Motor neuron (in vitro differentiated cells): ENCODE measurements around the gene ALS2CL. TPM values are rescaled to one million over a fixed set of nuclear protein-coding genes. Genes with fewer than 3 reads are reported as not detected.

Source experiments
- ATAC-seq, 8 experiments: fragments of 200-7000 bp; cut with Tn5 transposase; replicated peaks in 6 of 8; 2 replicates each; pipeline ENCODE4 v1.8.0; 2021; ENCODE audit warnings: mild to moderate bottlenecking in 8 of 8, moderate library complexity in 8 of 8
- H3K27ac ChIP-seq, 2 donors: fragments of 250-450 bp; sonication (Bioruptor Pico); 2 replicates each; pipeline ENCODE4 v1.9.0; 2021; ENCODE audit warnings: antibody characterized with exemption in 2 of 2, mild to moderate bottlenecking in 2 of 2, moderate library complexity in 1 of 2
- H3K4me1 ChIP-seq, 2 donors: fragments of 250-450 bp; sonication (Bioruptor Pico); replicated peaks in 1 of 2; 2 replicates each; pipeline ENCODE4 v1.6.1; 2021; ENCODE audit warnings: antibody characterized with exemption in 2 of 2, mild to moderate bottlenecking in 2 of 2, moderate library complexity in 1 of 2
- H3K4me3 ChIP-seq, 5 donors: fragments of 250-450 bp; sonication (Bioruptor Pico); 2 replicates each; pipeline ENCODE4 v1.9.0; 2021; ENCODE audit warnings: antibody characterized with exemption in 5 of 5, mild to moderate bottlenecking in 5 of 5, moderate library complexity in 4 of 5
- WGBS, 10 experiments: fragments of 450-650 bp; shearing (Covaris generic); methylation state at CpG; one replicate each; pipeline ENCODE4 v1.0.0; 2022; 5-methylcytosine and 5-hydroxymethylcytosine counted together
- in situ Hi-C, 9 experiments: fragments of 400-800 bp; cut with MboI; loops; one replicate each; pipeline ENCODE4 v1.15.0; 2021; ENCODE audit warnings: low sequenced_read_pairs in 9 of 9, low pct_unique_long_range_greater_than_20kb in 2 of 9; ENCODE audit not compliant: unreplicated experiment in 9 of 9
- total RNA-seq, 8 experiments: library from RNA; unstranded; fragments of 300-600 nt; gene quantifications; 2 replicates each; pipeline versions ENCODE4 v1.2.3 to v1.2.4, GENCODE V29; 2022

ALS2CL gene
- total RNA-seq, 8 experiments from 2014 or later, result 0.49 to 3.3 (median 1.5) TPM

DNA sequence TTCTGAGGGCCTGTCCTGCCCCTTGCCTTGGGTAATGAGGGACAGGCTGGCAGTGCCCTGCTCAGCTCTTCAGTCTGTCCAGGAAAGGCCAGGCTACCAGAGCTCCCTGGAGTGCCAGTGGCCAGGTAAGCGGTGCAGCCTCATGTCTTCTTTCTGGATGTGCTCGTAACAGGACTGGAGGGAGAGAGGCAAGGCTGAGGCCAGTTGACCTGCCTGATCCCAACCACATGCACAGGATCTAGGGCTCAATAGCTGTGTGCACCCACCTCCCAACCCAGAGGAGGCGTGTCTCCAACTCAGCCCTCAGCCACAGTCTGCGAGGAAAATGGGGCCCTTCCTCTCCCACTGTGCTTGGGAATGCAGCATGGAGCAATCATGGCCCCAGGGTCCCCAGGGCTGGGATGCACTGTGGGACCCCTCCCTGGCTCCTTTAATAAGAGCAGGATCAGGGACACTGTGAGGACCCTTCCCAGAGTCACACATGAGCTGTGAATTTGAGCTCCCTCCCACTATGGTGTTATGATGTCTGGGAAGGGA is 22.5 kb downstream of the ALS2CL start:
- H3K27ac ChIP-seq, result no peak overlapping the region
- in situ Hi-C loops, result no loop called here
- H3K4me1 ChIP-seq, result peaks cover 0 to 9% of the 10 kb centered on the region in 2 donors
- H3K4me3 ChIP-seq, result no peak overlapping the region
- WGBS, 10 experiments, result 60 to 100% (median 92%) methylated on average over 1 to 2 of the region's 4 CpGs; no CpG with 5 or more reads in 5 of the 10 experiments
- peak in 1 of 8 experiments; percentile 16 for ATAC-seq

DNA sequence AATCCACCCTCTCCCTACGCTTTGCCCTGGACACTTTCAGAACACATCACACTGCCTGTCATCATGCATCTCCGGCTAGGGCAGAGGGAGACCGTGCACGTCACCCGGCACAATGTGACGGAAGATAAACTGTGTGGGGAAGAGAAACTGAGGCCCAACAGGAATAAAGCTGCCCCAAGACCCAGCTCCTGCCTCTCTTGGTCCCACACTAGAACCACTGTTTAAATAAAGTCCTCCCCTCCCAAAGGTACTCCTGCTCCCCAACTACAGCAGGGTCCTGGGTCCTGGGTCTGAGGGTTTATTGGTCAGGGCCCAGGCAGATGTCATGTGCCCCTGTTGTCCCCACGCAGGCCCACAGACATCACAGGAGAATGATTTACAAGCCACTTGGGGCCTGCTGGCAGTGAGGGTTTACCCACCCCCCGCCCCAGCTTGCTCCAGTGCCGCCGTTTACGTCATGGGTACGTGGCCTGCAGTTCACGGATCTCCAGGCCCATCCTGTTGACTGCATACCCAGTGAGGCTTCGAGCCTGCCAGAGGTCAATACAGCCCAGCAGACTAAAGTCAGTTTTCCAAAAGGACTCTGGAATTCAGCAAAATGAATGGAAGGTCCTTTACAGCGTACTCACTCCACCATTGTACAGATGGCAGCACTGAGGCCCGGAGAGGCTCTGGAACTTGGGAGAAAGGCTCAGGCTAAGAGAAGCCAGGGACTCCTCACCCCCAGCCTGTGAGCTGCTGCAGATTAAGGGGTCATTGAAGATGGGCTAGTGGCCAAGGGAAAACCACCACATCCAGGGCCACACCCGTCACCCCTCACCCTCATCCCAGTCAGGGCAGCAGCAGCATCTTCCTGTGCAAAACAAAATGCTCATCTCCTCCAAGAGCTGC is 23.2 kb downstream of the ALS2CL start:
- ATAC-seq, result no peak
- H3K4me3 ChIP-seq, result no peak overlapping the region
- H3K27ac ChIP-seq, result no peak overlapping the region
- WGBS, 10 experiments, result 0 to 100% (median 64%) methylated on average over 1 to 4 of the region's 17 CpGs; no CpG with 5 or more reads in 5 of the 10 experiments
- H3K4me1 ChIP-seq, result peaks cover 0 to 6% of the 10 kb centered on the region in 2 donors
- in situ Hi-C loops, result no loop called here

DNA sequence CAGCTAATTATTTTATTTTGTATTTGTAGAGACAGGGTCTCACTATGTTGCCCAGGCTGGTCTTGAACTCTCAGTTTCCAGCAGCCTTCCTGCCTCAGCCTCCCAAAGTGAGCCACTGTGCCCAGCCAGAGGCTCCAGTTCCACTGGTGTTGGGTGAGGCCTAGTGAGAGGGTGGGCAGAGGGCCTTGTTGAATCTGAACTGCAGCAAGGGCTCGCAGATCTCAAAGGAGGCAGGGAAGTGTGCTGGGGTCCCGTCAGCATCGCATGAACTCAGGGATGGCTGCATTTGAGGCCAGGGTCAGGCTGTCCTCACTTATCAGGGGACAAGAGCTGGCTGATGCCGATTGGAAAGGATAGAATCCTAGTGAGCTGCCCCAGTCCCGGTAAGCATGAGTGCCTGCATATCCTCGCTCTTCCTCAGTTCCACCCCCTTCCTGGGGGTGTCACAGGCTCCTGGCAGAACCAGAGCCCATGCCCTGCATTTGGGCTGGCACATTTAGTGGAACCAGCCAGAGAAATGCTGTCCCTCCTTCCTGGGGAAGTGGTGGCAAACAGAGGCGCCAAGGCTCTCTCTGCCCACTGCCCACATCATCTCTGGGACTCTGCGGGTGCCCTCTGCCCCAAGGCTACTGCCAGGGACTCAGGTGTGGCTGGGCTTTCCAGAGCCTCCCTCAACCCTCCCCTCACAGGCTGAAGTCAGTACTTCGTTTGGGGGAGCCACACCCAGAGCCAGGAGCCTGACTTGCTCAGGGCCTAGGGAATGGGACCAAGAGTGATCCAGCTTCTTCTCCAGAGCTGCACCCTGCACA is 24.1 kb downstream of the ALS2CL start:
- Histone ChIP-seq H3K4me1 (peaks cover 3 to 8% of the 10 kb centered on the region in 2 donors), H3K27ac (no peak overlapping the region), H3K4me3 (no peak overlapping the region)
- WGBS, 10 experiments, result 0 to 85% (median 40%) methylated on average over 1 to 5 of the region's 9 CpGs; no CpG with 5 or more reads in 3 of the 10 experiments
- ATAC-seq, result peak in 1 of 8 experiments; percentile 28
- in situ Hi-C loops, result no loop called here

DNA sequence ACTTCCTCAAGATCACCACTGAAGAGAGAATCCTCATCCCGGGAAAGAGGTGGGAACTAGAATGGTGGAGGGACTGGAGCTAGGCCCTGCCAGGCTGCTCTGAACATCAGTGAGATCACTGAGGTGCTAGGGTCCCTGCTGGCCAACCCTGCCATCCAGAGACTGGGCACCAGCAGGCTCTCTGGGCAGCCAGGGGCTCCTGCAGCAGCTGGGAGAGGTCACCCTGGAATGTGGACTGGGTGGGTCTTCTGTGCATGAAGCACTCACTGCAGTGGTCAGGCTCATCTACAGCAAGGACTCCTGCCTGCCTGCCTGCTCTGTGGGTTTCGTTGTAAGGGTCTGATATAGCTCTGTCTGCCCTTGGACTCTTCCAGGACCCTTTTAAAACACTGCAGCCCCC is 24.9 kb downstream of the ALS2CL start:
- peak in 2 of 8 experiments; percentile 36 to 41 for ATAC-seq
- in situ Hi-C loops, result no loop called here
- Histone ChIP-seq H3K4me1 (peaks cover 10 to 16% of the 10 kb centered on the region in 2 donors), H3K27ac (no peak overlapping the region), H3K4me3 (no peak overlapping the region)
- WGBS, 10 experiments, result 67 to 100% (median 78%) methylated on average over 1 to 2 of the region's 2 CpGs; no CpG with 5 or more reads in 4 of the 10 experiments

DNA sequence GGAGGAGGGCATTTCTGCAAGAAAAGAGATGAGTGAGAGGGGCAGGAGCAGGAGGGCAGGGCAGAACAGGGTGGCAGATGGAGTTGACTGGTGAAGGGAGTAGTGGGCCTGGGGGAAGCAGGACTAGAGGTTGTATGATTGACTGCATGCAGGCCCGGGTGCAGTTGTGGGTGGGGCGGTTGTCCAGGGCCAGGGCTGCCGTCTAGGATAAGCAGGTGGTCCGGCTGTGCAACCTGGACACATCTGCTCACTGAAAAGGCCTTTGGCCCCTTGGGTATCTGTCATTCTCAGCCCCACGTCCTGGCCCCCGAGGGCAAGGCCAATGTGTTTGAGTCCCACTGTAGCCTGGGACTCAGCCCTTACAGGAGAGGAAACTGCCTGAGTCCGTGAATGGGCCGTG is 25.4 kb downstream of the ALS2CL start:
- WGBS, 10 experiments, result 63 to 80% methylated on average over 1 to 2 of the region's 8 CpGs; no CpG with 5 or more reads in 8 of the 10 experiments
- Histone ChIP-seq H3K4me3 (no peak overlapping the region), H3K4me1 (peaks cover 15 to 21% of the 10 kb centered on the region in 2 donors), H3K27ac (no peak overlapping the region)
- in situ Hi-C loops, result no loop called here
- ATAC-seq, result no peak

DNA sequence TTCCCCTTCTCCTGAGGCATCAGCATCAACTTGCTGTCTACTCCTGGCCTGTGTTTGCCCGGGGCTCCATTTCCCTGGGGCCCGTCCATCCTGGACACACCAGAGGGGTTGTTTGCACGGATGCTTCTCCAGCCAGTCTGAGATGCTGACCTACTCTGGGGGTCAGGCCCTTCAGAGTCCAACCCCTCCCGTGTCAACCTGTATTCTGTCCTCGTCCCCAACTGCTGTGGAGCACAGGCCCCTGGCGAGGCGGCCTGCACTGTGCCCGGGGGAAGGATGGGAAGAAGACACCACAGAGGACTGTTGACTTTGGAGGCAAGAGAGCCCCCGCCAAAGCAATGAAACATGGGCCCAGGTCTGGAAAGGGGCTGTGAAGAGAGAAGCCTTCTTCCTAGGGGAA is 25.8 kb downstream of the ALS2CL start:
- in situ Hi-C loops, result no loop called here
- peaks cover 19 to 25% of the 10 kb centered on the region in 2 donors for H3K4me1 ChIP-seq
- ATAC-seq, result no peak
- no peak overlapping the region for H3K4me3 ChIP-seq
- 56 to 95% (median 76%) methylated on average over 1 to 4 of the region's 9 CpGs; no CpG with 5 or more reads in 6 of the 10 experiments for WGBS, 10 experiments
- no peak overlapping the region for H3K27ac ChIP-seq

DNA sequence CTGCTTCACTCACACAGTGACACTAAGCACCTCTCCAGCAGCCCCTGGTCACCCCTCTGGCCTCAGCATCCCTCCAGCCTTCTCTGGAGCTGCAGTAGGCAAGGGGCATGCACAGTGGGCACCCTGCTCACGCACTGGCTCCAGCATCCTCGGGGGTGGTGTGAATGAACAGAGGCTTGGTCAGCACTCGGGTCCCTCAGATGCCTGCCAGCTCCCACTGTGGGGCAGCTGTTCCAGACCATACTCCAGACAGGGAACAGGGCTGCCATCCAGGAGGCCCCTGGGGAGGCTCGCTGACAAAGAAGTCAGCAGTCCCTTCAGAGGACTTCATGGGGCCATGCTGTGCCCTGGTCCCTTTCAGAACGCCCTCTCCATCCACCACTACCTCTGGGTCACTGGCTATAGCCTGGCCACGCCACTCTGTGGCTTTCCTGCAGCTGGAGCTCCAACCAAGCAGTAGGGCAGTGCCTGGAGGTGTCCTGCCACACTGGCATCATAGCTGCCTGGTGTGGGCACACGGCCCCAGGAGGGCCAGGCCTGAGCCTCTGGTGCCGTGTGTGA is 26.3 kb downstream of the ALS2CL start:
- Histone ChIP-seq H3K4me3 (no peak overlapping the region), H3K4me1 (peaks cover 24 to 30% of the 10 kb centered on the region in 2 donors), H3K27ac (no peak overlapping the region)
- no peak for ATAC-seq
- in situ Hi-C loops, result no loop called here
- WGBS, 10 experiments, result 10 to 100% (median 41%) methylated on average over 1 to 3 of the region's 8 CpGs; no CpG with 5 or more reads in 6 of the 10 experiments

DNA sequence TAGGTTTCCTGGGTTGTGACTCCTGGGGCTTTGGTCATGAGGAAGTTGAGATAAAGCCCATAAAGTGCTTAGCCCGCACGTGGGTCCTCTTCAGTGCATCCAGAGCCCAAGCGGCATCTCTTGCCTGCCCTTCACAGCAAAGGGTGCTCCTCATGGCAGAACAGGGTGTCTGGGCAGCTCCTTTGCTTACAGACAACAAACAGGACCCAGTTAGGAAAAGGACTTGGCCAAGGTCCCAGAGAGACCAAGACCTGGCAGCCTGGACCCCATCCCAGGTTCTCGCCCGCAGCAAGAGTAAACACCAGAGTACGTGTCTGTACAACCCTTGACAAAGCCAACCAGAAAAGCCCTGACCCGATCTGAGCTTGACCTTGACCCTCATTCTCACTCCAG is 27.0 kb downstream of the ALS2CL start:
- in situ Hi-C loops, result no loop called here
- no peak for ATAC-seq

DNA sequence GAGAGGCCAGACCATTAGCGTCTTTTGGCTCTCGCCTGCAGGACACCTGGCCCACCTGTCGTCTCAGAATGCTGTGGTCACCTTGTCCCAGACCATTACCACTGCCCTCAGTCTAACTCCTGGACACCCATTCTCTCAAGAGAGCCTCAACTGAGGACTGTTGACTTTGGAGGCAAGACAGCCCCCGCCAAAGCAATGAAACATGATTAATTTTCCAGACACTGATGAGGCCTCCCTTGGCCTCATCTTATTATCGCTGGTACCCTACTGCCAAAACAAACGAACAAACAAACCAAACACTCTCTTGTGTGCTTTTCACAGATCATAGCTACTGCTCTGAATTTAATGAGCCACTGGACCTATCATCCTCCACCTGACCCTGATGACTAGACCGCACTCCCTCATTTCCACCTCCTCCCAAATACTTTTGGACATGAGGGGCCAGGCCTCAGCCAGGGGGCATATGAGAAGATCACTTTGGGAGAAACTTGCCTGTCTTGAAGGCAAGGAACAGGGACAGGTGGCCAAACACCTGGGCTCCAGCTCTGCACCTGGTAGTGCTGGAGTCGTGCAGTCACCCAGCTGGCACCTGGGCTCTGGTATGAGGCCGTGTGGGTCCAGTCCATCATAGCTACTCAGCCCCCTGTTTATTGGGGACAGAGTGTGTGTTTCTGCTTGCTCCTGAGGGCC is 27.6 kb downstream of the ALS2CL start:
- no peak overlapping the region for H3K4me3 ChIP-seq

More for the DNA sequence above, 27.0 kb downstream of the ALS2CL start:
- WGBS, 10 experiments, result 60 to 100% (median 96%) methylated on average over 1 to 6 of the region's 7 CpGs; no CpG with 5 or more reads in 4 of the 10 experiments
- H3K4me1 ChIP-seq, result peaks cover 29 to 37% of the 10 kb centered on the region in 2 donors
- H3K27ac ChIP-seq, result no peak overlapping the region
- no peak overlapping the region for H3K4me3 ChIP-seq

DNA sequence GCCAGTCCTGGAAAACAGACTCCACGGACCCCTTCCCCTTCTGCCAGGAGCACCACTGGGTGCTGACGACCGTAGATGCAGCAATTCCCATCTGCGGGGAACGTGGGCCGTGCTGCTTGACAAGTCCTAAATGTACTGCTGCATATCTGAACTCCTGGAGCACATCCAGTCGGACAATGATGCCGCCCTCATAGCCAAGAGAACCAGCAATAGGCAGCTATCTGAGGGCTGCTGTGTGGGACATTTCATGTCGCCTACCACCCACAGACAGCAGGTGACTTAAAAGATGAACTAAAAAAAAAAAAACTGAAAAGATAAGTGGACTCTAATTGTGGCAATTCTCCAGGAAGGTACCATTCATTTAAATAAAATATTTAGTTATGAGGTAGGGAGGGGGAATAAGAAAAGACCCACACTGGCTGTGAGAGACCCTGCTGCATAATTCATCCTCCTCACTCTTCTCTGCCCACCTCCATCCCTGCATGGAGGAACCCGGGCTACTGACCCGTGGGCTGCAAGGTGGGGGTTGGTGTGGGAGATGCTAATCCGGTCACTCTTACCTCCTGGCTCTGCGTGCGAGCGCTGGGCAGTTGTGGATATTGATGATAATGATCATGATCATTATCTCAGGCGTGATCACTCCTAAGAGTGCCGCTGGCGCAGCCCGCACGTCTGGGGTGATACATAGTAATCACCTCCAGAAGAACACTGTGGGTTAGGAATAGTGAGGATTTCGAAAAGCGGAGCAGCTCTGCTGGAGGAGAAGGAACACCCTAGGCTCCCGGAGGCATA is 28.3 kb downstream of the ALS2CL start:
- 0 to 100% (median 81%) methylated on average over 2 to 13 of the region's 23 CpGs for WGBS, 10 experiments
- in situ Hi-C loops, result no loop called here
- H3K4me1 ChIP-seq, result peaks cover 42 to 50% of the 10 kb centered on the region in 2 donors
- no peak overlapping the region for H3K27ac ChIP-seq
- peak in 1 of 8 experiments; percentile 1 for ATAC-seq
- H3K4me3 ChIP-seq, result no peak overlapping the region

More for the DNA sequence above, 27.6 kb downstream of the ALS2CL start:
- in situ Hi-C loops, result no loop called here
- peak in 1 of 8 experiments; percentile 2 for ATAC-seq
- H3K4me1 ChIP-seq, result peaks cover 35 to 43% of the 10 kb centered on the region in 2 donors
- H3K27ac ChIP-seq, result no peak overlapping the region
- WGBS, 10 experiments, result 29 to 100% (median 78%) methylated on average over 1 to 4 of the region's 9 CpGs; no CpG with 5 or more reads in 4 of the 10 experiments

DNA sequence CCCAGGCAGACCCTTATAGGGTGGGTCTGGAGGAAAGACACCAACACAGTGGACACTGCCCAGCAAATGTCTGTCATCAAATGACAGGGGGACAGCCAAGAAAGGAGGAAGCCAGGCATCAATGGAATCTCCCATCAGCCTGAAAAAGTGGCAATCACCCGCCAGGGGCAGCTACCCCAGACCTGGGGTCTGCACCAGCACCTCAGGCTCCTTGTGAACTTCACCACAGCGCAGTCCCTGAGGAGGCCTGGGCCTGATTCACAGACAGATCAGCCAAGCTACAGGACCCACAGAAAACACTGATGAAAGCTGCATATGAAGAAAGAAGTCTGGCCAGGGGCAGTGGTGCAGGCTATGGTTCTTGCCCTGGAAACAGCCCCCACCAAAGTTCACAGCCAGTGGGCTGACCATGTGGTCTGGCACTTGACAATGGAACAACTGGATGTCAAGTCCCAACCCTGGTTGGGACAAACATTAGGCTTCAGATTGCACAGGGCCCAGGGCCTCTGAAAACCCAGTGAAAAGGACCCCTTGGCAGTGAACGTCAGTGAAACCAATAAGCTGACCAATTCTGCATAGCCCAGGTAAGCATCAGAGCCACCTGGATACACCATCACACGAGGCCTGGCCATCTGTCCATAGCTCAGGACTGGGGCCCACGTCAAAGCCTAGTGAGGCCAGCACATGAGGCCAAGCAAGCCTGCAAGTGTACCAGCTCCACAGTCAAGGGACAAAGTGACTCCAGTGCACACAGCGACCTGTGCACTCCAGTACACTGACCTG is 29.1 kb downstream of the ALS2CL start:
- in situ Hi-C loops, result no loop called here
- H3K4me1 ChIP-seq, result peaks cover 46 to 58% of the 10 kb centered on the region in 2 donors
- peak in 2 of 8 experiments; percentile 0 to 1 for ATAC-seq
- WGBS, 10 experiments, result 40 to 100% (median 87%) methylated on average over 1 to 3 of the region's 6 CpGs; no CpG with 5 or more reads in 1 of the 10 experiments
- peak overlapping the region; percentile 12 to 78 for H3K27ac ChIP-seq
- H3K4me3 ChIP-seq, result no peak overlapping the region
